GM21526 (cell line): Measurements from ENCODE around the gene CGB7.
"Not testable (repeated sequence)": the region's sequence is repeated elsewhere in the genome, so short reads cannot be mapped to it uniquely, and the experiment has no call there.

Source experiments
- ATAC-seq: cut with Tn5 transposase; IDR thresholded peaks from one replicate; pipeline ENCODE4 v1.9.1; 2021; ENCODE audit warnings: moderate library complexity; ENCODE audit not compliant: unreplicated experiment, low FRiP score

Gene CGB7

GRCh38 chr19:49043548-49043947 lies 14.0 kb downstream of the CGB7 start, which contains the start of gene CGB5:
Gene CGB5, plus strand, starts transcription at chr19:49043848. Its CDS starts 362 bp downstream, at chr19:49044210.
- ATAC-seq, result not testable (repeated sequence)

- not testable (repeated sequence) for ATAC-seq
These were observed 14.9 kb downstream of the CGB7 start for GRCh38 chr19:49042666-49043065.

GRCh38 chr19:49042177-49042576 lies 15.4 kb downstream of the CGB7 start:
- no peak for ATAC-seq

GRCh38 chr19:49039736-49040135 lies 17.8 kb downstream of the CGB7 start:
- ATAC-seq, result not testable (repeated sequence)

- ATAC-seq, result not testable (repeated sequence)
These were observed 18.8 kb downstream of the CGB7 start for GRCh38 chr19:49038557-49039276.

GRCh38 chr19:49038111-49038510 lies 19.4 kb downstream of the CGB7 start:
- not testable (repeated sequence) for ATAC-seq

GRCh38 chr19:49036815-49037214 lies 20.7 kb downstream of the CGB7 start, which contains the start of gene CGB1:
Gene CGB1, minus strand, starts transcription at chr19:49036895. Its CDS starts 184 bp downstream, at chr19:49036711.
- ATAC-seq, result not testable (repeated sequence)

GRCh38 chr19:49031642-49032301 lies 25.8 kb downstream of the CGB7 start, which contains the start of gene CGB2:
Gene CGB2, plus strand, starts transcription at chr19:49031890. Its CDS starts 206 bp downstream, at chr19:49032096.
- not testable (repeated sequence) for ATAC-seq

GRCh38 chr19:49030323-49030722 lies 27.2 kb downstream of the CGB7 start:
- not testable (repeated sequence) for ATAC-seq

GRCh38 chr19:49029749-49030148 lies 27.8 kb downstream of the CGB7 start:
- ATAC-seq, result not testable (repeated sequence)

GRCh38 chr19:49028686-49029085 lies 28.9 kb downstream of the CGB7 start:
- not testable (repeated sequence) for ATAC-seq

GRCh38 chr19:49025599-49025998 lies 31.9 kb downstream of the CGB7 start:
- ATAC-seq, result not testable (repeated sequence)

- ATAC-seq, result not testable (repeated sequence)
These were observed 32.5 kb downstream of the CGB7 start for GRCh38 chr19:49025088-49025487.

GRCh38 chr19:49024233-49024632 lies 33.3 kb downstream of the CGB7 start, which contains the start of gene CGB3:
Gene CGB3, minus strand, starts transcription at chr19:49024333. Its CDS starts 362 bp downstream, at chr19:49023971.
- not testable (repeated sequence) for ATAC-seq

GRCh38 chr19:49022116-49022515 lies 35.4 kb downstream of the CGB7 start:
- no peak for ATAC-seq

- no peak for ATAC-seq
These were observed 36.3 kb downstream of the CGB7 start for GRCh38 chr19:49020931-49021895.

- ATAC-seq, result no peak
These were observed 37.2 kb downstream of the CGB7 start for GRCh38 chr19:49020342-49020741.

- ATAC-seq, result no peak
These were observed 38.2 kb downstream of the CGB7 start for GRCh38 chr19:49019242-49019932.

GRCh38 chr19:49018388-49019241 lies 38.9 kb downstream of the CGB7 start:
- ATAC-seq, result not testable (repeated sequence)
